Trophoblast cell (in vitro differentiated cells and primary cell): ENCODE measurements around the gene PKIB.

ENCODE experiments used
- DNase-seq, 2 donors: peaks; one replicate each; pipeline ENCODE4 v3.0.0-alpha.2; 2016
- H2AFZ ChIP-seq: 2 replicates; pipeline ENCODE4 v1.6.1; 2013; ENCODE audit warnings: low read length, moderate library complexity, mild to moderate bottlenecking; ENCODE audit not compliant: insufficient read depth, poor library complexity
- H2AK5ac ChIP-seq: 2 replicates; pipeline ENCODE4 v1.6.1; 2013; ENCODE audit warnings: mild to moderate bottlenecking, low read length
- H2BK120ac ChIP-seq: 2 replicates; pipeline ENCODE4 v1.6.1; 2013; ENCODE audit warnings: low read length, mild to moderate bottlenecking, moderate library complexity; ENCODE audit not compliant: insufficient read depth, poor library complexity
- H2BK12ac ChIP-seq: 2 replicates; pipeline ENCODE4 v1.6.1; 2013; ENCODE audit warnings: mild to moderate bottlenecking, low read length, moderate library complexity
- H2BK5ac ChIP-seq: 2 replicates; pipeline ENCODE4 v1.6.1; 2013; ENCODE audit warnings: low read length, low read depth, moderate library complexity, mild to moderate bottlenecking; ENCODE audit not compliant: poor library complexity
- H3K14ac ChIP-seq: 2 replicates; pipeline ENCODE4 v1.6.1; 2013; ENCODE audit warnings: mild to moderate bottlenecking, low read length
- H3K18ac ChIP-seq: 2 replicates; pipeline ENCODE4 v1.6.1; 2013; ENCODE audit warnings: mild to moderate bottlenecking, low read length
- H3K23ac ChIP-seq: 2 replicates; pipeline ENCODE4 v1.6.1; 2013; ENCODE audit warnings: low read length
- H3K27ac ChIP-seq: 2 replicates; pipeline ENCODE4 v1.5.1; 2013; ENCODE audit warnings: low read depth, mild to moderate bottlenecking, inconsistent platforms, low read length, moderate library complexity
- H3K27me3 ChIP-seq: 2 replicates; pipeline ENCODE4 v1.6.1; 2013; ENCODE audit warnings: inconsistent platforms, mild to moderate bottlenecking, low read length, moderate library complexity; ENCODE audit not compliant: insufficient read depth
- H3K36me3 ChIP-seq, 2 experiments: 1 replicate in 1 of 2; 2 replicates in 1 of 2; pipeline ENCODE4 v1.6.1; 2013; ENCODE audit warnings: low read length in 2 of 2, mild to moderate bottlenecking in 2 of 2, moderate library complexity in 1 of 2; ENCODE audit not compliant: insufficient read depth in 2 of 2, control insufficient read depth in 1 of 2
- H3K4ac ChIP-seq: 2 replicates; pipeline ENCODE4 v1.6.1; 2013; ENCODE audit warnings: low read depth, mild to moderate bottlenecking, low read length, moderate library complexity
- H3K4me1 ChIP-seq, 2 experiments: 1 replicate in 1 of 2; 2 replicates in 1 of 2; pipeline ENCODE4 v1.6.1; 2013; ENCODE audit warnings: low read length in 2 of 2, mild to moderate bottlenecking in 2 of 2, moderate library complexity in 1 of 2; ENCODE audit not compliant: insufficient read depth in 2 of 2, control insufficient read depth in 1 of 2
- H3K4me2 ChIP-seq: 2 replicates; pipeline ENCODE4 v1.6.1; 2013; ENCODE audit warnings: inconsistent platforms, mild to moderate bottlenecking, low read length, moderate library complexity
- H3K4me3 ChIP-seq: 2 replicates; pipeline ENCODE4 v1.5.1; 2013; ENCODE audit warnings: mild to moderate bottlenecking, low read depth, low read length, inconsistent platforms
- H3K79me1 ChIP-seq: one replicate; pipeline ENCODE4 v1.6.1; 2013; ENCODE audit warnings: low read length
- H3K79me2 ChIP-seq: 2 replicates; pipeline ENCODE4 v1.6.1; 2013; ENCODE audit warnings: low read length, mild to moderate bottlenecking; ENCODE audit not compliant: control insufficient read depth, insufficient read depth, poor library complexity
- H3K9ac ChIP-seq: 2 replicates; pipeline ENCODE4 v1.6.1; 2013; ENCODE audit warnings: mild to moderate bottlenecking, low read length
- H3K9me3 ChIP-seq: 2 replicates; pipeline ENCODE4 v1.6.1; 2013; ENCODE audit warnings: low read depth, mild to moderate bottlenecking, control low read depth, inconsistent platforms, low read length; ENCODE audit not compliant: insufficient read depth
- H4K12ac ChIP-seq: 2 replicates; pipeline ENCODE4 v1.6.1; 2013; ENCODE audit warnings: low read depth, mild to moderate bottlenecking, low read length, moderate library complexity
- H4K8ac ChIP-seq: 2 replicates; pipeline ENCODE4 v1.6.1; 2013; ENCODE audit warnings: low read depth, mild to moderate bottlenecking, low read length, moderate library complexity
- H4K91ac ChIP-seq: one replicate; pipeline ENCODE4 v1.6.1; 2013; ENCODE audit warnings: low read depth, mild to moderate bottlenecking, low read length, moderate library complexity
- WGBS: extraction: QIAGEN DNeasy Blood & Tissue Kit; methylation state at CpG from one replicate; pipeline ENCODE4 v1.1.7; 2013; ENCODE audit warnings: missing lambda C conversion rate; ENCODE audit not compliant: insufficient read length, insufficient coverage; ENCODE audit errors: extremely low coverage; 5-methylcytosine and 5-hydroxymethylcytosine counted together

Gene PKIB

GRCh38 chr6:122754191-122754731 lies 144.1 kb downstream of the PKIB start:
- no CpG with 5 or more reads among the region's 5 CpGs for WGBS
- Histone ChIP-seq H3K9ac (no peak overlapping the region), H3K79me1 (peaks cover 2% of the 10 kb centered on the region), H3K4ac (peak overlapping the region; percentile 22), H3K18ac (no peak overlapping the region), H3K23ac (no peak overlapping the region), H3K36me3 (no peaks in the 10 kb centered on the region), H2BK12ac (peak overlapping the region; percentile 44), H2AK5ac (no peak overlapping the region), H4K8ac (peak overlapping the region; percentile 37), H3K79me2 (no peaks in the 10 kb centered on the region), H3K9me3 (no peaks in the 10 kb centered on the region), H2BK5ac (no peak overlapping the region), H3K4me2 (no peak overlapping the region), H3K14ac (no peak overlapping the region), H3K4me1 (peaks cover 2 to 4% of the 10 kb centered on the region in 2 experiments), H3K4me3 (no peak overlapping the region), H2BK120ac (no peak overlapping the region), H3K27me3 (no peaks in the 10 kb centered on the region), H4K91ac (no peak overlapping the region), H3K27ac (no peak overlapping the region), H4K12ac (no peak overlapping the region), H2AFZ (peak overlapping the region; percentile 50)
- peak in 1 of 2 donors; percentile 39 for DNase-seq

- H3K23ac ChIP-seq: no peak overlapping the region
- no peaks in the 10 kb centered on the region for H3K27me3 ChIP-seq
- H3K9me3 ChIP-seq: no peaks in the 10 kb centered on the region
- H2BK120ac ChIP-seq: peak overlapping the region; percentile 90
- no CpG with 5 or more reads among the region's 9 CpGs for WGBS
- no peak overlapping the region for H3K4ac ChIP-seq
- no peak overlapping the region for H2AFZ ChIP-seq
- H3K79me2 ChIP-seq: no peaks in the 10 kb centered on the region
- peak overlapping the region; percentile 30 for H4K12ac ChIP-seq
- no peak overlapping the region for H3K18ac ChIP-seq
- peak overlapping the region; percentile 5 for H2BK5ac ChIP-seq
- H3K36me3 ChIP-seq: no peaks in the 10 kb centered on the region
- no peak overlapping the region for H3K27ac ChIP-seq
- H3K4me3 ChIP-seq: no peak overlapping the region
- H3K79me1 ChIP-seq: peaks cover 2% of the 10 kb centered on the region
- no peak overlapping the region for H3K4me2 ChIP-seq
- no peak overlapping the region for H2AK5ac ChIP-seq
- DNase-seq: peak; percentile 49 to 69
- no peak overlapping the region for H3K9ac ChIP-seq
- peak overlapping the region; percentile 66 for H3K14ac ChIP-seq
- H4K91ac ChIP-seq: no peak overlapping the region
- peaks cover 2 to 4% of the 10 kb centered on the region in 2 experiments for H3K4me1 ChIP-seq
- no peak overlapping the region for H4K8ac ChIP-seq
- H2BK12ac ChIP-seq: no peak overlapping the region
Observed at GRCh38 chr6:122755901-122756300, 145.7 kb downstream of the PKIB start.

GRCh38 chr6:122758927-122759334 lies 148.7 kb downstream of the PKIB start:
- no peaks in the 10 kb centered on the region for H3K79me2 ChIP-seq
- no CpG with 5 or more reads among the region's 1 CpG for WGBS
- no peak overlapping the region for H2BK5ac ChIP-seq
- H3K4ac ChIP-seq: no peak overlapping the region
- H3K18ac ChIP-seq: no peak overlapping the region
- peaks cover 2% of the 10 kb centered on the region for H3K79me1 ChIP-seq
- H3K4me2 ChIP-seq: no peak overlapping the region
- peaks cover 2 to 4% of the 10 kb centered on the region in 2 experiments for H3K4me1 ChIP-seq
- no peak for DNase-seq
- H3K14ac ChIP-seq: no peak overlapping the region
- no peak overlapping the region for H3K23ac ChIP-seq
- H4K8ac ChIP-seq: no peak overlapping the region
- no peak overlapping the region for H4K12ac ChIP-seq
- H3K27ac ChIP-seq: no peak overlapping the region
- H3K4me3 ChIP-seq: no peak overlapping the region
- H2BK12ac ChIP-seq: no peak overlapping the region
- no peak overlapping the region for H2BK120ac ChIP-seq
- no peak overlapping the region for H3K9ac ChIP-seq
- H4K91ac ChIP-seq: no peak overlapping the region
- H3K9me3 ChIP-seq: no peaks in the 10 kb centered on the region
- H3K27me3 ChIP-seq: no peaks in the 10 kb centered on the region
- no peak overlapping the region for H2AFZ ChIP-seq
- H2AK5ac ChIP-seq: no peak overlapping the region
- H3K36me3 ChIP-seq: no peaks in the 10 kb centered on the region

GRCh38 chr6:122760330-122760729 lies 150.1 kb downstream of the PKIB start:
- Histone ChIP-seq H3K4me2 (no peak overlapping the region), H4K91ac (no peak overlapping the region), H2AK5ac (no peak overlapping the region), H3K14ac (no peak overlapping the region), H2BK120ac (no peak overlapping the region), H4K8ac (no peak overlapping the region), H3K18ac (no peak overlapping the region), H2BK5ac (no peak overlapping the region), H3K9me3 (no peaks in the 10 kb centered on the region), H4K12ac (no peak overlapping the region), H2BK12ac (no peak overlapping the region), H3K27me3 (no peaks in the 10 kb centered on the region), H3K79me1 (peaks cover 2% of the 10 kb centered on the region), H3K4me3 (no peak overlapping the region), H3K4me1 (peaks cover 2 to 4% of the 10 kb centered on the region in 2 experiments), H3K79me2 (no peaks in the 10 kb centered on the region), H3K4ac (no peak overlapping the region), H2AFZ (no peak overlapping the region), H3K36me3 (no peaks in the 10 kb centered on the region), H3K9ac (no peak overlapping the region), H3K23ac (no peak overlapping the region), H3K27ac (no peak overlapping the region)
- DNase-seq: no peak
